ENCODE results near the gene SPRR2D.

DNA sequence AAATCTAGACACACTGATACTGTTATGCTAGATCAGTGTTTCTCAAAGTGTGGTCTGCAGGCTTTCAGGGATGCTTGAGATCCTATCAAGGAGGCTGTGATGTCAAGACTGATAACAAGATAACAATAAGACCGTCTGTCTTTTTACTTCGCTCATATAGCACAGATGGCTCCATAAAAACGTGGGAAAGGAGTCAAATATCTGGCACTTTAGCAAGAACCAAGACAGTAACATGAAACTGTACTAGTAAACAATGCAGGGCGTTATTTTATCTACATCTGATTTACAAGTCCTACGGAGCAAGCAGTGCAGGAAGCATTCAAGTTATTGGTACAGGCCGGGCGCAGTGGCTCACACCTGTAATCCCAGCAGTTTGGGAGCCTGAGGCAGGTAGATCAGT lies 43.0 kb downstream of the SPRR2D start:
- TF ChIP-seq, protein P1, sequence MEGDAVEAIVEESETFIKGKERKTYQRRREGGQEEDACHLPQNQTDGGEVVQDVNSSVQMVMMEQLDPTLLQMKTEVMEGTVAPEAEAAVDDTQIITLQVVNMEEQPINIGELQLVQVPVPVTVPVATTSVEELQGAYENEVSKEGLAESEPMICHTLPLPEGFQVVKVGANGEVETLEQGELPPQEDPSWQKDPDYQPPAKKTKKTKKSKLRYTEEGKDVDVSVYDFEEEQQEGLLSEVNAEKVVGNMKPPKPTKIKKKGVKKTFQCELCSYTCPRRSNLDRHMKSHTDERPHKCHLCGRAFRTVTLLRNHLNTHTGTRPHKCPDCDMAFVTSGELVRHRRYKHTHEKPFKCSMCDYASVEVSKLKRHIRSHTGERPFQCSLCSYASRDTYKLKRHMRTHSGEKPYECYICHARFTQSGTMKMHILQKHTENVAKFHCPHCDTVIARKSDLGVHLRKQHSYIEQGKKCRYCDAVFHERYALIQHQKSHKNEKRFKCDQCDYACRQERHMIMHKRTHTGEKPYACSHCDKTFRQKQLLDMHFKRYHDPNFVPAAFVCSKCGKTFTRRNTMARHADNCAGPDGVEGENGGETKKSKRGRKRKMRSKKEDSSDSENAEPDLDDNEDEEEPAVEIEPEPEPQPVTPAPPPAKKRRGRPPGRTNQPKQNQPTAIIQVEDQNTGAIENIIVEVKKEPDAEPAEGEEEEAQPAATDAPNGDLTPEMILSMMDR (conservative IDR thresholded peaks at IDR 0.05 in 1 of 2, IDR thresholded peaks at IDR 0.05 in 1 of 2; ENCODE audit: low read depth in 1 of 2, low read length in 2 of 2), result no peak
- TF ChIP-seq EZH2 (IDR thresholded peaks at IDR 0.05; ENCODE audit: low read length, missing control alignments), result no peak

Measured in fibroblast of lung (primary cell).